DMS79 treated with DMSO at 0.1 percent for 48 hours (cell line): ENCODE data around the gene SRRM2.
A peak's percentile ranks its signal among the peaks of the same experiment; 100 is the strongest.

ENCODE experiments used
- DNase-seq: peaks from one replicate; lab custom pipeline; 2025; lab: John Stamatoyannopoulos, UW

The SRRM2 gene

GRCh38 chr16:2739625-2740430, 12.6 kb upstream of the SRRM2 start:
- no peak for DNase-seq

GRCh38 chr16:2740476-2740875, 12.0 kb upstream of the SRRM2 start:
- no peak for DNase-seq

- DNase-seq, result no peak
Measured at GRCh38 chr16:2741168-2741567, 11.3 kb upstream of the SRRM2 start.

GRCh38 chr16:2742323-2743006, 10.0 kb upstream of the SRRM2 start:
- no peak for DNase-seq

GRCh38 chr16:2743007-2743810, 9.2 kb upstream of the SRRM2 start:
- DNase-seq, result no peak

GRCh38 chr16:2744711-2745110, 7.7 kb upstream of the SRRM2 start:
- no peak for DNase-seq

- DNase-seq, result no peak
Measured at GRCh38 chr16:2745116-2745890, 7.1 kb upstream of the SRRM2 start.

- DNase-seq, result no peak
Measured at GRCh38 chr16:2745961-2746360, 6.5 kb upstream of the SRRM2 start.

GRCh38 chr16:2748757-2749455, 3.5 kb upstream of the SRRM2 start:
- DNase-seq, result peak; percentile 13

GRCh38 chr16:2749476-2749875, 3.0 kb upstream of the SRRM2 start:
- DNase-seq, result no peak

- DNase-seq, result no peak
Measured at GRCh38 chr16:2749936-2750335, 2.5 kb upstream of the SRRM2 start.

GRCh38 chr16:2751577-2752034, 832 bp upstream of the SRRM2 start:
- peak; percentile 76 for DNase-seq

GRCh38 chr16:2752850-2753732, 653 bp downstream of the SRRM2 start:
- DNase-seq, result peak; percentile 59

GRCh38 chr16:2753733-2754020, 1.2 kb downstream of the SRRM2 start:
- DNase-seq, result no peak

GRCh38 chr16:2755158-2755557, 2.7 kb downstream of the SRRM2 start:
- no peak for DNase-seq

GRCh38 chr16:2756288-2757015, 4.0 kb downstream of the SRRM2 start:
- no peak for DNase-seq

GRCh38 chr16:2757344-2757743, 4.9 kb downstream of the SRRM2 start:
- DNase-seq, result no peak

GRCh38 chr16:2761472-2761871, 9.0 kb downstream of the SRRM2 start:
- DNase-seq, result no peak

- no peak for DNase-seq
Measured at GRCh38 chr16:2761886-2762583, 9.6 kb downstream of the SRRM2 start.
